ENCODE measurements around the gene ATP1A3.
A peak's percentile ranks its signal among the peaks of the same experiment; 100 is the strongest.

DNA sequence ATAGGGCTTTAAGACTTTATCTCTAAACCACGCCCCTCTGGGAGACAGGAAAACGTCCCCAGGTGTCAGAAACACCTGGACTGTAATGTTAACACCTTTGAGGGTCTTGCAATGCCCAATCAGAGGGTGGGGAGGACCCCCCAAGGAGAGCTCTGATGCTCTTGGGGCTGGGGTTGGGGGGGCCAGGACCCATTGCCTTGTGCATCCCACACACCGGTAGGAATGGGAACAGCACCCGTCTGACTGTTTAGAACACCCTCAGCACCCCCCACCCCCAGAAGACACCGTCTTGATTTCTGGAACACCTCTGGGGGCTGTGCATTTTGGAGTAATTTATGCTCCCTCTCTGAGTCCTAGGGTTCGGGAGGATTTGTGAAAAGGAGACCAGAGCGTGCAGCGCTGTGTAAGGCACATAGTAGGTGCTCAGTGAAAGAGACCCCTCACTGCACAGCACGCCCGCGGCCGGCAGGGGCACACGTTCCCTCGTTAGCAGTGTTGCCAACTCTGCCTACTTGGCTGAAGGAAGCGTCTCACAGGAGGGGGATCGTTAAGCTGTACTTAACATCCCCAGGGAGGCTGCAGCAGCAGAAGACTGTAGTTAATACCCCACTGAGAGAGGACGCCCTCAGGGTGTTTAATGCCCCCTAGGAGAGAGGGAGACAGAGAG is 63.0 kb downstream of the ATP1A3 start:
- TF ChIP-seq POLR2AphosphoS5 (IDR thresholded peaks at IDR 0.05) (no peak), CTCF (IDR thresholded peaks at IDR 0.05) (peak in 2 of 6 experiments; percentile 15 to 21)
